Right lobe of liver (tissue), 6 donors: ENCODE data around the gene FASTK. TPM values are rescaled to one million over a fixed set of nuclear protein-coding genes. Genes with fewer than 3 reads are reported as not detected.

Source experiments
- ATAC-seq, 4 donors: fragments of 200-7000 bp; cut with Tn5 transposase; one replicate each; pipeline ENCODE4 v1.9.1; 2020; ENCODE audit warnings: mild to moderate bottlenecking in 4 of 4, moderate library complexity in 4 of 4
- DNase-seq, 3 donors: peaks; one replicate each; pipeline ENCODE4 v3.0.0-alpha.2; 2020
- H3K27ac ChIP-seq, 3 donors: fragments of 200-600 bp; one replicate each; pipeline ENCODE4 v1.8.0; 2022
- H3K27me3 ChIP-seq, 2 donors: fragments of 200-600 bp; one replicate each; pipeline ENCODE4 v1.8.0; 2022
- H3K36me3 ChIP-seq, 4 donors: fragments of 200-600 bp; sonication (generic) in 1 of 4; one replicate each; pipeline versions ENCODE4 v1.5.1 to v1.8.0; 2017 to 2022; ENCODE audit warnings: control low read depth in 1 of 4
- H3K4me1 ChIP-seq, 4 donors: fragments of 200-600 bp; sonication (generic) in 1 of 4; one replicate each; pipeline versions ENCODE4 v1.5.1 to v1.8.0; 2017 to 2022; ENCODE audit warnings: control low read depth in 1 of 4
- H3K4me3 ChIP-seq, 3 donors: fragments of 200-600 bp; one replicate each; pipeline ENCODE4 v1.8.0; 2022
- H3K9me3 ChIP-seq, 4 donors: fragments of 200-600 bp; sonication (generic) in 1 of 4; one replicate each; pipeline versions ENCODE4 v1.5.1 to v1.8.0; 2017 to 2022; ENCODE audit warnings: control low read depth in 1 of 4
- POLR2A ChIP-seq: fragments of 450-650 bp; IDR thresholded peaks from one replicate; pipeline ENCODE4 v1.6.1; 2017; ENCODE audit warnings: antibody characterized with exemption, mild to moderate bottlenecking
- WGBS: methylation state at CpG from one replicate; pipeline ENCODE4 v1.1.6; 2018; ENCODE audit warnings: low coverage, low lambda C conversion rate; ENCODE audit not compliant: insufficient coverage; ENCODE audit errors: missing lambda C conversion rate; 5-methylcytosine and 5-hydroxymethylcytosine counted together
- intact Hi-C, 2 donors: fragments of 100-400 bp; cut with DNase I; formaldehyde crosslinking; loops; one replicate each; pipeline versions ENCODE4 v1.11.2 to v1.14.1; 2022
- long read RNA-seq: library from polyadenylated mRNA; unstranded; transcript quantifications from one replicate; pipeline ENCODE4 v2.0.0, GENCODE V29; 2019
- total RNA-seq, 6 experiments: library from RNA; depleted of rRNA in 2 of 6; stranded (reverse); fragments of >200 nt in 2 of 6; fragmentation: NEBNext Ultra II Directional in 3 of 6; extraction: Animal tissue kit (Norgen Biotek cat#: 25700) in 3 of 6; gene quantifications; one replicate each; pipeline versions ENCODE4 v1.1.0 to v1.2.4, GENCODE V29; 2016 to 2023
- TF ChIP-seq, protein P1 (sequence below), 4 donors: fragments of 200-600 bp in 3 of 4; fragments of 450-650 bp in 1 of 4; IDR thresholded peaks; one replicate each; pipeline versions ENCODE4 v1.5.1 to v1.8.0; 2016 to 2022; ENCODE audit warnings: antibody characterized with exemption in 4 of 4, mild to moderate bottlenecking in 2 of 4
- donor health status: DM: no; HTN: yes; CAD: no.
- donor health status: DM: no; HTN: no; CAD: no.
- donor health status: DM: no; HTN: no; CAD: no.
- donor health status: DM: no; HTN: yes; CAD: no.
- donor health status: DM: no; HTN: yes; CAD: no.

FASTK gene, protein sequence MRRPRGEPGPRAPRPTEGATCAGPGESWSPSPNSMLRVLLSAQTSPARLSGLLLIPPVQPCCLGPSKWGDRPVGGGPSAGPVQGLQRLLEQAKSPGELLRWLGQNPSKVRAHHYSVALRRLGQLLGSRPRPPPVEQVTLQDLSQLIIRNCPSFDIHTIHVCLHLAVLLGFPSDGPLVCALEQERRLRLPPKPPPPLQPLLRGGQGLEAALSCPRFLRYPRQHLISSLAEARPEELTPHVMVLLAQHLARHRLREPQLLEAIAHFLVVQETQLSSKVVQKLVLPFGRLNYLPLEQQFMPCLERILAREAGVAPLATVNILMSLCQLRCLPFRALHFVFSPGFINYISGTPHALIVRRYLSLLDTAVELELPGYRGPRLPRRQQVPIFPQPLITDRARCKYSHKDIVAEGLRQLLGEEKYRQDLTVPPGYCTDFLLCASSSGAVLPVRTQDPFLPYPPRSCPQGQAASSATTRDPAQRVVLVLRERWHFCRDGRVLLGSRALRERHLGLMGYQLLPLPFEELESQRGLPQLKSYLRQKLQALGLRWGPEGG
- 10 to 100 TPM; 33.4 to 48.8 (median 43.9) TPM for total RNA-seq
- long read RNA-seq, transcript FASTK-202 (9 exons, 1,402 nt) = major isoform, 8 of 17 reads
- long read RNA-seq, transcript FASTK-201 (10 exons, 1,827 nt) = minor isoform, 7 of 17 reads
- long read RNA-seq, partial matches to known transcripts = 1 of 17 reads
- long read RNA-seq, other reads (novel, unspliced or antisense) = 1 of 17 reads

DNA sequence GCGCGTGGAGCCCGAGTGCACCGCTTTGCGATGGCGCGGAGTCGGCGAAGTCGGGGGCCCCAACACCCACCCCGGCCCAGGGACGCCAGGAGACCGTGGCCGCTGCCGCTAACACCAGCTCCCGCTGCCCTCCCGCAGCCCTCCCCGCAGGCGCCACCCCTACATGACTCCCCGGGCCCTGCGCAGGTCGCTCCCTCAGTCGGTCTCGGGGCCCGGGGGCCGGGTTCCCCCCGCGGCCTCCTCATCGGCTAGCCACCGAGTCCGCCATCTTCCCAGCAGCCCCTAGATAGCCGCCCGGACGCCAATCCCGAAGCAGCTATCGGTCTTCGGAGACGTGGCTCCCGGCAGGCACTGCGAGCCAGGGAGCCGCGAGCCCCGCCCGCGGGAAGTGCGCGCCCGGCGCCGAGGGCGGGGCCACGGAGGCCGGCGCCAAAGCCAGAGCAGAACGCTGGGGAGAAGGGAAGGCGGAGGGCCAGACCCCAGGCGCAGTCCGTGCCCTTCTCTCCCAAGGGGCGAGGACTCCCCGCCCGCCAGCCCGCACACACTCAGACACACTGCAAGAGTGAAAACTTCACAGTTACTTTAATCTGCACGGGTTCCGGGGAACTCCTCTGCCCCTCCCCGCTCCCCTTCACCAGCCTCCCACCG is at the start of gene FASTK:
FASTK (minus strand) TSS at position 288 of the 648 bp plus-strand sequence; CDS start at position 245, 43 bp downstream.
- TF ChIP-seq POLR2A = peak; percentile 67
- TF ChIP-seq, protein P1, sequence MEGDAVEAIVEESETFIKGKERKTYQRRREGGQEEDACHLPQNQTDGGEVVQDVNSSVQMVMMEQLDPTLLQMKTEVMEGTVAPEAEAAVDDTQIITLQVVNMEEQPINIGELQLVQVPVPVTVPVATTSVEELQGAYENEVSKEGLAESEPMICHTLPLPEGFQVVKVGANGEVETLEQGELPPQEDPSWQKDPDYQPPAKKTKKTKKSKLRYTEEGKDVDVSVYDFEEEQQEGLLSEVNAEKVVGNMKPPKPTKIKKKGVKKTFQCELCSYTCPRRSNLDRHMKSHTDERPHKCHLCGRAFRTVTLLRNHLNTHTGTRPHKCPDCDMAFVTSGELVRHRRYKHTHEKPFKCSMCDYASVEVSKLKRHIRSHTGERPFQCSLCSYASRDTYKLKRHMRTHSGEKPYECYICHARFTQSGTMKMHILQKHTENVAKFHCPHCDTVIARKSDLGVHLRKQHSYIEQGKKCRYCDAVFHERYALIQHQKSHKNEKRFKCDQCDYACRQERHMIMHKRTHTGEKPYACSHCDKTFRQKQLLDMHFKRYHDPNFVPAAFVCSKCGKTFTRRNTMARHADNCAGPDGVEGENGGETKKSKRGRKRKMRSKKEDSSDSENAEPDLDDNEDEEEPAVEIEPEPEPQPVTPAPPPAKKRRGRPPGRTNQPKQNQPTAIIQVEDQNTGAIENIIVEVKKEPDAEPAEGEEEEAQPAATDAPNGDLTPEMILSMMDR (IDR thresholded peaks at IDR 0.05) = no peak
- peaks cover 0 to 34% (median 14%) of the 10 kb centered on the region in 4 donors for H3K4me1 ChIP-seq
- H3K4me3 ChIP-seq = peak within 1 kb of the TSS; percentile 83 to 99 (median 93)
- 0% methylated on average over 7 of the region's 66 CpGs for WGBS
- ATAC-seq = peak; percentile 76 to 88 (median 84)
- H3K36me3 ChIP-seq = peaks cover 0 to 7% (median 2%) of the 10 kb centered on the region in 4 donors
- peak within 1 kb of the TSS; percentile 80 to 91 (median 90) for H3K27ac ChIP-seq
- H3K9me3 ChIP-seq = no peaks in the 10 kb centered on the region
- intact Hi-C loops = no loop called here
- no peaks in the 10 kb centered on the region for H3K27me3 ChIP-seq
- peak; percentile 94 to 95 (median 95) for DNase-seq

DNA sequence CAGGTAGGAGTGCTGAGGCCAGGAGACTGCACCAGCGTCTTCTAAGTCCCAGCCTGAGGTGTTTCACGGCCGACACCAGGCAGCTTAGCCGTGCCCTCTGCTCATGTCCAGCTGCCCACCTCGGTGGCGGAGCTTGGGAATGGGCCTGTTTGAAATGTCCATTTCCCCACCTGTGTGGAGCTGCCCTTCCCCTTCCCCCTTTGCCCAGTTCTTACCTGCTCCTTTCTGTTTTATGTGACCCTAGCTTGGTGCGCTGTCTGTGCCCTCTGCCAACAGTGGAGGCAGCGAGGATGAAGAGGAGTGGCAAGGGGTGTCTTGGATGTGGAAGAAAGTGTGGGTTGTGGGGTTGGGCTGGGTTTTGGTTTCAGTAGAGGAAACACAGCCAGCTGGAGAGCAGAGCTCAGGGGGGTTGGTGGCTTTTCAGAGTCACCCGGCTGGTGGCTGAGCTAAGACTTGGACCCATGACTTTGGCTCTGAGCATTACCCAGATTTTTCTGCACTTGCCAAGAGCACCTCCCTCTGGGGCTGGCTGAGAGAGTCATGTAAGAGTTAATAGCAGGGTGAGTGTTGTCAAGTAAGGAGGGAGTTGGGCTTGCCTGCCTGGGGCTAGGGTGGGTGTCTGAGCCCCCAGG is 49.5 kb upstream of the FASTK start:
- no peak for ATAC-seq
- Histone ChIP-seq H3K4me3 (no peak overlapping the region), H3K9me3 (no peaks in the 10 kb centered on the region), H3K27me3 (no peaks in the 10 kb centered on the region), H3K4me1 (no peaks in the 10 kb centered on the region), H3K36me3 (peaks cover 0 to 34% (median 14%) of the 10 kb centered on the region in 4 donors), H3K27ac (no peak overlapping the region)
- WGBS = 100% methylated on average over 2 of the region's 9 CpGs
- TF ChIP-seq, protein P1 (IDR thresholded peaks at IDR 0.05) = no peak
- TF ChIP-seq POLR2A = no peak
- no peak for DNase-seq
- intact Hi-C loops = loop anchor here in 1 of 2 donors (10.0 kb wide), 1 partner anchor 45 kb away; no protein-coding TSS in a partner anchor

DNA sequence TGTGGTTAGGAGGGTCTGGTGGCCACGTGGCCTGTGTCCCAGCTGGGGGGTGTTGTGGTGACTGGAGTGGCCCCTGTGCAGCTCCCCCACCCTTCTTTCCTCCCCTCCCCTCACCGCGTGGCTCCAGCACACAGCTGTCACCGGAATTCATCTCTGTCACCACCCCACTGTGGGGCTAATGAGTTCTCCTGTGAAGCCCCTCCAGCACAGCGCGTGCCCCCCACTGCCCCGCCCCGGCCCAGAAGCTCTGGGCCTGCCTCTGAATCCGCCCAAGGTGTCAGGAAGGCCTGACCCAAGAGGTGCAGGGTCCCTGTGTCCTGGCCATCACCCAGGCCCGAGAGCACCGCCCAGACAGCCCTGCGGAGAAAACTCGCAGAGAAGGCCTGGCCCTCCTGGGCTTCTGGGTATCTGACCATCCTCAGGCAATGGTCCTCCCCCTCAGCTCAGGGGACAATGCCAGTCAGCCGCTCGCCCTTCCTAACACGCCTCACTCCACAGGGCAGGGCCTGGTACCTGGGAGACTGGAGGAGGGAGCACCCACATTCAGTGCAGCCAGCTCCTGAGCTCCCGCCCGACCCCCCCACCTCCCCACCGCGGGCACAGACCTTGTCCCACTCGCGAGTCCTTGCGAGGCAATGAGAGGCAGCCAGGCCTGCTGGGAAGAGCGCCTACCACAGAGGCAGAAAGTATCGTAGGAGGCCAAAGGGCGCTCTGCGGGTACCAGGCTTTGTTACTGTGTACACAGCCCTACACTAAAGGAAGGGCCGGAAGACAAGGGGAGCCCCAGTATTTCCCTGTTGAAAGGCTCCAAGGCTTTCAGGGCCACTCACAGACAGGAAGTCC is 48.7 kb upstream of the FASTK start:
- intact Hi-C loops = loop anchor here in 1 of 2 donors (10.0 kb wide), 1 partner anchor 45 kb away; no protein-coding TSS in a partner anchor
- Histone ChIP-seq H3K4me1 (no peaks in the 10 kb centered on the region), H3K4me3 (no peak overlapping the region), H3K27me3 (no peaks in the 10 kb centered on the region), H3K27ac (no peak overlapping the region), H3K9me3 (no peaks in the 10 kb centered on the region), H3K36me3 (peaks cover 0 to 38% (median 15%) of the 10 kb centered on the region in 4 donors)
- ATAC-seq = no peak
- TF ChIP-seq, protein P1 (IDR thresholded peaks at IDR 0.05) = no peak
- TF ChIP-seq POLR2A = no peak
- DNase-seq = no peak
- 58% methylated on average over 10 of the region's 28 CpGs for WGBS
